AG10803 (cell line): ENCODE data around the gene GNAO1.

Experiments used
- DNase-seq: peaks from one replicate; pipeline ENCODE4 v3.0.0; 2010; ENCODE audit warnings: low read depth
- H3K4me3 ChIP-seq: 2 replicates; pipeline ENCODE4 v1.5.1; 2011; ENCODE audit warnings: mild to moderate bottlenecking, low read length, control low read depth
- CTCF ChIP-seq: conservative IDR thresholded peaks from 2 replicates; pipeline ENCODE4 v1.5.1; 2011; ENCODE audit warnings: mild to moderate bottlenecking, low read length, control low read depth, inconsistent platforms

GNAO1 gene

DNA sequence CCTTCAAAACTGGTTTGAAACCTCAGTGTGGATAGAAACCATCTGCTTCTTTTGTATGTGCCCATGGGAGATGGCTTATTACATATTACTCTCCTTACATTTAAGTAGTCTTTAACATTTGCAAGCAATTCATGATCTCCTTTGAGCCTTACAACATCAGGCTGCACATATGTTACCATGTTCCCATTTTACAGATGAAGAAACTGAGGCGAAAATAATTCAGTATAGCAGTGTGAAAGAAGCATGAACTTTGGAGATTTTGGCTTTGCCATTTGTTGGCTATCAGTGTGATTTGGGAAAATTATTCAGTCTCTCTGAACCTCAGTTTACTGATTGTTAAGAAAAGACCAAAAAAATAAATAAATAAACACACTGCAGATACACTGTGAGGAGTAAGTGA, 15.7 kb downstream of the GNAO1 start:
- H3K4me3 ChIP-seq = no peak overlapping the region
- no peak for TF ChIP-seq CTCF
- no peak for DNase-seq

DNA sequence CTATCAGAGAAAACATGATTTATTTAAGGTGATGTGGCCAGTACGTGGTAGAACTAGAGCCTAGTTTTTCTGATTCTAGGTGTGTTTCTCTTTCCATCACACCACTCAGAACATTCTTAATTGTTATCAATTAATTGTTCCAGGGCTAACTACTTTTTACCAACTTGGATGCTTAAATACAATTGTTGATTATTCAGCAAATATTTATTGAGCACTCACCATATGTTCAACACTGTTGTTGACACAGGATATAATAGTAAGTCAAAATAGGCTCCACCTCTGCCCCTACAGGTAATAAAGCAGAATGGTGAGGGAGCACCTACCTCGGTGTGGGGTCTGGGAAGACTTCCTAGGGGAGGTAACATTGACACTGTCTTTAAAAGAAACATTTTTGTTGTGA, 16.1 kb downstream of the GNAO1 start:
- TF ChIP-seq CTCF = no peak
- no peak for DNase-seq
- H3K4me3 ChIP-seq = no peak overlapping the region

DNA sequence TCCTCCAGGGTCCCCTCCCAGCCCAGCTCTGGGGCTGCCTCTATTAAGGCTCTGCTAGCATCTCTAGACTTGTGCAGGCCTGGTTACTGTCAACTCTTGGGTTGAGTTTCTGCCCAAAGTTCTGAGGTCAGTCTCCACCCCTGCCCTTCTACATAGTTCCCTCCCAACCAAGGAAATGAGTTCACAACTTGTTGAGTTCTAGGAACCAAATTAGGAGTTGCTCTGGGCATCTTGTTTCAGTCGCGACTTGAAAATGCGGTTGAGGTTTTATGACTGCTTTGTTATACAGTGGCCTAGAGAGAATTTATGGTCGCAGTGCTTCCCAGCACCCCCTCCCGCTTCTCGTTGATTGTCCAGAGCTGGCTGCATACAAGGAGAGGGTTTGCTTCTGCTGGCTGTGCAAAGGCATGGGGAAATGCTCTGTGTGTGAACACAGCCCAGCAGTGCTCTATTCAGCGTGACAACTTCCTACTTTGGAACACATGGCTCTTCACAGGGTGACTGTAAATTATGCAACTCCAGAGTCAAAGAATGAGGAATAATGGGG, 20.2 kb downstream of the GNAO1 start:
- H3K4me3 ChIP-seq = no peak overlapping the region
- TF ChIP-seq CTCF = no peak
- no peak for DNase-seq

DNA sequence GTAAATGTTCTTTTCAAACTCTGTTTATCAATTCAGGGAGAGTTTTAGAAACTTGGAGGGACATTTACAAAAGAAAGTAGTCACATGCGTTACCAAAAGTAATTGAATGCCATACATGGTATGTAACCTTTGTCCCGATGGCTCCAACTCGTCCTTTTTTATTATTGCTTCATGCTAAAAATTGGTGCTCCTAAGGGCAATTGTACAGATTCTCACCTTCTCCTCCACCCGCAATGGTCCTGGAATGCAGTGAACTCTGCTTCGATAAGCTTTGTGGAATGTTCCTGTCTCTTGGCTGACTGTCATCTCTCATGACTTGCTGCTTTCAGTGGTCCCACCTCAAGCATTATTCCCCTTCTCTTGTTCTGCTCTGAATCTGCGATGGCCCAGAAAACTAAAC, 20.9 kb downstream of the GNAO1 start:
- no peak overlapping the region for H3K4me3 ChIP-seq
- no peak for TF ChIP-seq CTCF
- DNase-seq = no peak

DNA sequence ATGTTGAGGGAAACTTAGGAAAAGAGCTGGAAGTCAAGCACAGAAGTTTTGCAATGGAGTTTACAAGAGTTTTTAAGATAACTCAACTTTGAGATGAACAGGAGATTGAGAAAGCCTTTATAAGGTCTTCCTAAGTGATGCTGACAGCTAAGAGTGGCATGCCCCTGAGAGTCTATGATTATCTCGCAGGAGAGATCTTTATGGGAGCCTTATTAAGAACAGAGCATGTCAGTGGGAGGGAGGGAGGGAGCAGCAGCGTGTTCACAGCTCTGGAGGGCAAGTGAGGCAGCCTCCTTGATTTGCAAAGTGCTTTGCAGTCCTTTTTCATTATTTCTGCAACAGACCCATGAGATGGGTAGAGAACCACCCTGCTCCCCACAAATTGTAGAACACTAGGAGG, 30.7 kb downstream of the GNAO1 start:
- no peak overlapping the region for H3K4me3 ChIP-seq
- no peak for DNase-seq
- TF ChIP-seq CTCF = no peak

GRCh38 chr16:56222474-56222997, 31.2 kb downstream of the GNAO1 start:
- no peak overlapping the region for H3K4me3 ChIP-seq
- TF ChIP-seq CTCF = no peak
- DNase-seq = no peak

GRCh38 chr16:56225017-56225742, 33.9 kb downstream of the GNAO1 start:
- no peak for TF ChIP-seq CTCF
- H3K4me3 ChIP-seq = no peak overlapping the region
- DNase-seq = no peak
